HepG2 (cell line): ENCODE measurements around the gene DHH. TPM values are rescaled to one million over a fixed set of nuclear protein-coding genes. Genes with fewer than 3 reads are reported as not detected.

Source experiments
- ATF7-NPFF ChIP-seq: sonication (generic); formaldehyde crosslinking; IDR thresholded peaks from 2 replicates; pipeline ENCODE4 v1.8.1; 2023; ENCODE audit warnings: mild to moderate bottlenecking, low read depth, missing genetic modification reagents, moderate library complexity
- BRCA1 ChIP-seq: sonication (generic); formaldehyde crosslinking; IDR thresholded peaks from 2 replicates; pipeline ENCODE4 v1.4.0; 2020; ENCODE audit warnings: missing genetic modification reagents
- GZF1 ChIP-seq: sonication (generic); formaldehyde crosslinking; IDR thresholded peaks from 2 replicates; pipeline ENCODE4 v1.5.1; 2020; ENCODE audit warnings: mild to moderate bottlenecking, missing genetic modification reagents
- HCFC1 ChIP-seq: fragments of 150-350 bp; IDR thresholded peaks from 2 replicates; pipeline ENCODE4 v1.6.1; 2014; ENCODE audit warnings: low read depth, low read length
- HIVEP1 ChIP-seq: sonication (generic); formaldehyde crosslinking; IDR thresholded peaks from 2 replicates; pipeline ENCODE4 v1.4.0; 2020; ENCODE audit warnings: mild to moderate bottlenecking, missing genetic modification reagents
- KAT8 ChIP-seq: IDR thresholded peaks from 2 replicates; pipeline ENCODE4 v1.6.1; 2016; ENCODE audit warnings: missing genetic modification reagents, missing compliant biosample characterization
- KDM2A ChIP-seq: sonication (generic); formaldehyde crosslinking; IDR thresholded peaks from 2 replicates; pipeline ENCODE4 v1.4.0; 2020; ENCODE audit warnings: low read depth, missing genetic modification reagents, borderline replicate concordance
- LBX2 ChIP-seq: sonication (generic); formaldehyde crosslinking; IDR thresholded peaks from 2 replicates; pipeline ENCODE4 v1.5.0; 2020; ENCODE audit warnings: missing genetic modification reagents, mild to moderate bottlenecking, borderline replicate concordance
- MYC ChIP-seq: sonication (generic); formaldehyde crosslinking; IDR thresholded peaks from 2 replicates; pipeline ENCODE4 v1.9.0; 2021; ENCODE audit warnings: missing genetic modification reagents, borderline replicate concordance
- NCOA1 ChIP-seq: sonication (generic); formaldehyde crosslinking; IDR thresholded peaks from 2 replicates; pipeline ENCODE4 v1.9.0; 2021; ENCODE audit warnings: missing genetic modification reagents
- NFE2L1 ChIP-seq: sonication (generic); formaldehyde crosslinking; IDR thresholded peaks from 2 replicates; pipeline ENCODE4 v1.4.0; 2020; ENCODE audit warnings: missing genetic modification reagents, mild to moderate bottlenecking, borderline replicate concordance
- POGZ ChIP-seq: sonication (generic); formaldehyde crosslinking; IDR thresholded peaks from 2 replicates; pipeline ENCODE4 v1.4.0; 2020; ENCODE audit warnings: mild to moderate bottlenecking, missing genetic modification reagents
- POLR2AphosphoS2 ChIP-seq: IDR thresholded peaks from 2 replicates; pipeline ENCODE4 v1.6.1; 2011; ENCODE audit warnings: low read depth, low read length, improper control_type of control experiment
- RBM39 ChIP-seq: fragments of 200-400 bp; formaldehyde crosslinking; IDR thresholded peaks from one replicate; pipeline ENCODE4 v1.6.1; 2018; ENCODE audit warnings: antibody characterized with exemption, mild to moderate bottlenecking, low read depth, low read length; ENCODE audit not compliant: poor library complexity, severe bottlenecking
- REL ChIP-seq: sonication (generic); formaldehyde crosslinking; conservative IDR thresholded peaks from 2 replicates; pipeline ENCODE4 v1.8.0; 2022; ENCODE audit warnings: mild to moderate bottlenecking, missing genetic modification reagents, moderate library complexity
- SALL1 ChIP-seq: sonication (generic); formaldehyde crosslinking; IDR thresholded peaks from 2 replicates; pipeline ENCODE4 v1.8.0; 2022; ENCODE audit warnings: mild to moderate bottlenecking, missing genetic modification reagents
- TBL1XR1 ChIP-seq: fragments of 150-350 bp; IDR thresholded peaks from 2 replicates; pipeline ENCODE4 v1.6.1; 2014; ENCODE audit warnings: borderline replicate concordance, low read length; ENCODE audit not compliant: partially characterized antibody
- THAP11 ChIP-seq: IDR thresholded peaks from 2 replicates; pipeline ENCODE4 v1.6.1; 2016; ENCODE audit warnings: missing biosample characterization, missing genetic modification reagents
- TP53 ChIP-seq: sonication (generic); formaldehyde crosslinking; conservative IDR thresholded peaks from 2 replicates; pipeline ENCODE4 v1.4.0; 2020; ENCODE audit warnings: missing genetic modification reagents
- TRIM24 ChIP-seq: sonication (generic); formaldehyde crosslinking; IDR thresholded peaks from 2 replicates; pipeline ENCODE4 v1.8.0; 2022; ENCODE audit warnings: mild to moderate bottlenecking, missing genetic modification reagents
- U2AF1 ChIP-seq: fragments of 200-400 bp; formaldehyde crosslinking; optimal IDR thresholded peaks from 2 replicates; pipeline ENCODE3; 2017; ENCODE audit warnings: mild to moderate bottlenecking, low read depth, low read length
- ZNF121 ChIP-seq: sonication (generic); formaldehyde crosslinking; IDR thresholded peaks from 2 replicates; pipeline ENCODE4 v1.5.0; 2020; ENCODE audit warnings: mild to moderate bottlenecking, missing genetic modification reagents
- ZNF777 ChIP-seq: sonication (generic); formaldehyde crosslinking; IDR thresholded peaks from 2 replicates; pipeline ENCODE4 v1.4.0; 2020; ENCODE audit warnings: missing genetic modification reagents
- ZNF891 ChIP-seq: sonication (generic); formaldehyde crosslinking; IDR thresholded peaks from 2 replicates; pipeline ENCODE4 v1.5.0; 2020; ENCODE audit warnings: mild to moderate bottlenecking, missing genetic modification reagents
- polyA plus RNA-seq, 8 experiments: library from polyadenylated mRNA; depleted of rRNA in 3 of 8; stranded (reverse) in 7 of 8; unstranded in 1 of 8; fragments of >200 nt; fragmentation: Illumina TruSeq in 4 of 8; extraction: Trizol in 4 of 8; gene quantifications; 2 replicates each; pipeline versions ENCODE4 v1.2.1 to v1.2.3, GENCODE V29; 2011 to 2016; ENCODE audit warnings: low read depth in 4 of 8, missing spikeins in 1 of 8, mixed read lengths in 1 of 8; ENCODE audit not compliant: insufficient read depth in 1 of 8
- total RNA-seq, 5 experiments: library from RNA; depleted of rRNA; stranded (reverse); fragments of >200 nt; fragmentation: Illumina TruSeq; extraction: Trizol; gene quantifications; 2 replicates each; pipeline ENCODE4 v1.2.3, GENCODE V29; 2016; ENCODE audit warnings: low read depth in 1 of 5
- TF ChIP-seq, protein P1 (sequence below), 2 experiments: IDR thresholded peaks; 2 replicates each; pipeline ENCODE4 v1.6.1; 2011 to 2012; ENCODE audit warnings: low read length in 2 of 2, borderline replicate concordance in 1 of 2, low read depth in 1 of 2, mild to moderate bottlenecking in 1 of 2, moderate library complexity in 1 of 2
- TF ChIP-seq, protein P2 (sequence below): sonication (generic); formaldehyde crosslinking; IDR thresholded peaks from 2 replicates; pipeline ENCODE4 v1.8.1; 2023; ENCODE audit warnings: mild to moderate bottlenecking, inconsistent platforms, moderate library complexity, missing genetic modification reagents, borderline replicate concordance

Gene DHH
- total and polyA plus RNA-seq, 2 of the 13 experiments (the other 11 are each of a cell fraction or from before 2014, with no cell fraction given): not detected

DNA sequence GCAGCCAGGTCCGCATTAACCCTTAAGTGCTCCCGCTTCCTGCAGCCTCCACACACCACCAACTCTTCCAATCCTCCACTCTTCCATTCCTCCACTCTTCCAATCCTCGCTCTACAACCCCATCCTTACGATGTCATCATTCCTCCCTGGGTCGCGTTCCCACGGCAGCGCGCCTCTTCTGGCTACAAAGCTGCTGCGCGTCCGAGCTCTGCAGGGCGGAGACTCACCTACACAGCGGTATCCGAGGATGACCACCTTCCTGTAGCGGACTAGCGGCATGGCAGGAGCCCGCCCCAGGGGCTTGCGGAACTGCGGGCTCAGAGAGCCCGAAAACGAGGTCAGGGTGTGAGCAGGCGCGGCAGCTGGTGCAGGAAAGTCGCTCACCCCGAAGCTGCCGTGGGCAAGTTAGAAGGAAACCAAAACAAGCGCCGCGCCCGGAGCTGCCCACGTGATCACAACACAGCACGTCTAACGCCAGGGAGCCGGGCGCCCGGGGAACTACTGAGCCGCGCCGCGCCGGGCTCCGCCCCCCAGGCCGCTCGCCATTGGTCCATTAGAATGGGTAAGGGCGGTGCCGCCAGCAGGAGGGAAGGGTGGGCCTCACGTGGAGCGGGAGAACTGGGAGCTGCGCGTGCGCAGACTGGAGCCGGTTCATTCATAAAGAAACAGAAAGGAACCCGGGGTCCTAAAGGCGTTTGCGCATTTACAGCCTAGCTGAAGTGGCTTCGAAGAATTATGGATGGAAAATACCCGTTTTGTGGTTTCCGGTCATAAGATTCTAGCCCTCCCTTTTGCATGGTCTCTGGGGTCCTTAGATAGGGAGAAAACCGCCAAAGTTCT, 24.9 kb downstream of the DHH start, which contains the start of gene RHEBL1 (continued):
- TF ChIP-seq LBX2 (CRISPR knock-in tag): no peak
- TF ChIP-seq TP53: no peak
- TF ChIP-seq NCOA1 (CRISPR knock-in tag): no peak
- TF ChIP-seq GZF1: no peak
- no peak for TF ChIP-seq U2AF1
- no peak for TF ChIP-seq POLR2AphosphoS2
- TF ChIP-seq, protein P1, sequence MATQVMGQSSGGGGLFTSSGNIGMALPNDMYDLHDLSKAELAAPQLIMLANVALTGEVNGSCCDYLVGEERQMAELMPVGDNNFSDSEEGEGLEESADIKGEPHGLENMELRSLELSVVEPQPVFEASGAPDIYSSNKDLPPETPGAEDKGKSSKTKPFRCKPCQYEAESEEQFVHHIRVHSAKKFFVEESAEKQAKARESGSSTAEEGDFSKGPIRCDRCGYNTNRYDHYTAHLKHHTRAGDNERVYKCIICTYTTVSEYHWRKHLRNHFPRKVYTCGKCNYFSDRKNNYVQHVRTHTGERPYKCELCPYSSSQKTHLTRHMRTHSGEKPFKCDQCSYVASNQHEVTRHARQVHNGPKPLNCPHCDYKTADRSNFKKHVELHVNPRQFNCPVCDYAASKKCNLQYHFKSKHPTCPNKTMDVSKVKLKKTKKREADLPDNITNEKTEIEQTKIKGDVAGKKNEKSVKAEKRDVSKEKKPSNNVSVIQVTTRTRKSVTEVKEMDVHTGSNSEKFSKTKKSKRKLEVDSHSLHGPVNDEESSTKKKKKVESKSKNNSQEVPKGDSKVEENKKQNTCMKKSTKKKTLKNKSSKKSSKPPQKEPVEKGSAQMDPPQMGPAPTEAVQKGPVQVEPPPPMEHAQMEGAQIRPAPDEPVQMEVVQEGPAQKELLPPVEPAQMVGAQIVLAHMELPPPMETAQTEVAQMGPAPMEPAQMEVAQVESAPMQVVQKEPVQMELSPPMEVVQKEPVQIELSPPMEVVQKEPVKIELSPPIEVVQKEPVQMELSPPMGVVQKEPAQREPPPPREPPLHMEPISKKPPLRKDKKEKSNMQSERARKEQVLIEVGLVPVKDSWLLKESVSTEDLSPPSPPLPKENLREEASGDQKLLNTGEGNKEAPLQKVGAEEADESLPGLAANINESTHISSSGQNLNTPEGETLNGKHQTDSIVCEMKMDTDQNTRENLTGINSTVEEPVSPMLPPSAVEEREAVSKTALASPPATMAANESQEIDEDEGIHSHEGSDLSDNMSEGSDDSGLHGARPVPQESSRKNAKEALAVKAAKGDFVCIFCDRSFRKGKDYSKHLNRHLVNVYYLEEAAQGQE (IDR thresholded peaks at IDR 0.05; ENCODE audit: borderline replicate concordance in 1 of 2, low read depth in 1 of 2, low read length in 2 of 2): 0 out of 4 replicates have a peak, but pooled peaks of 1 of the 2 experiments have one; percentile 16
- peak; percentile 61 for TF ChIP-seq SALL1
- TF ChIP-seq REL (CRISPR knock-in tag): no peak
- TF ChIP-seq NFE2L1 (CRISPR knock-in tag): no peak
- peak; percentile 51; the same call in 1 of the 2 replicates for TF ChIP-seq THAP11 (CRISPR knock-in tag)
- TF ChIP-seq HCFC1: no peak
- TF ChIP-seq RBM39: peak; percentile 49
- TF ChIP-seq POGZ: peak; percentile 21; the same call in 1 of the 2 replicates
- TF ChIP-seq ATF7-NPFF (CRISPR knock-in tag): peak; percentile 89
- no peak for TF ChIP-seq TBL1XR1
- TF ChIP-seq, protein P2, sequence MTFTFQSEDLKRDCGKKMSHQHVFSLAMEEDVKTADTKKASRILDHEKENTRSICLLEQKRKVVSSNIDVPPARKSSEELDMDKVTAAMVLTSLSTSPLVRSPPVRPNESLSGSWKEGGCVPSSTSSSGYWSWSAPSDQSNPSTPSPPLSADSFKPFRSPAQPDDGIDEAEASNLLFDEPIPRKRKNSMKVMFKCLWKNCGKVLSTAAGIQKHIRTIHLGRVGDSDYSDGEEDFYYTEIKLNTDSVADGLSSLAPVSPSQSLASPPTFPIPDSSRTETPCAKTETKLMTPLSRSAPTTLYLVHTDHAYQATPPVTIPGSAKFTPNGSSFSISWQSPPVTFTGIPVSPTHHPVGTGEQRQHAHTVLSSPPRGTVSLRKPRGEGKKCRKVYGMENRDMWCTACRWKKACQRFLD (CRISPR knock-in tag): peak; percentile 48; the same call in 1 of the 2 replicates
- no peak for TF ChIP-seq TRIM24
- TF ChIP-seq MYC (CRISPR knock-in tag): peak; percentile 75; the same call in 1 of the 2 replicates
- peak; percentile 95; the same call in 1 of the 2 replicates for TF ChIP-seq ZNF891 (CRISPR knock-in tag)
- TF ChIP-seq KAT8: peak; percentile 57
- TF ChIP-seq HIVEP1 (CRISPR knock-in tag): peak; percentile 28; the same call in 1 of the 2 replicates
- TF ChIP-seq BRCA1: 0 out of 2 replicates have a peak, but pooled peaks have one; percentile 39
- TF ChIP-seq ZNF777 (CRISPR knock-in tag): peak; percentile 74
- peak; percentile 52; the same call in 1 of the 2 replicates for TF ChIP-seq KDM2A (CRISPR knock-in tag)
- no peak for TF ChIP-seq ZNF121 (CRISPR knock-in tag)
